HepG2 (cell line): ENCODE results near the gene CACNA1F. TPM values are rescaled to one million over a fixed set of nuclear protein-coding genes. Genes with fewer than 3 reads are reported as not detected.

Experiments used
- ATAC-seq: fragments of 200-7000 bp; cut with Tn5 transposase; 3 replicates; pipeline ENCODE4 v1.9.1; 2020; ENCODE audit warnings: mild to moderate bottlenecking, moderate library complexity
- BruUV-seq: library from RNA; stranded (reverse); fragments of 400-500 nt; replicated peaks from 2 replicates; lab custom pipeline; 2021; lab: Mats Ljungman, UMichigan
- CTCF ChIA-PET: fragments of 300-600 bp; formaldehyde crosslinking; extraction: SDS; loops from one replicate; lab custom pipeline; 2021; ENCODE audit warnings: low total read pairs, inconsistent platforms, low intra/inter-chr PET ratio; lab: Yijun Ruan, JAX
- POLR2A ChIA-PET: fragments of 350-600 bp; sonication (Branson Sonifier 250); formaldehyde crosslinking; loops from one replicate; lab custom pipeline; 2020; ENCODE audit warnings: antibody characterized with exemption, inconsistent platforms; lab: Yijun Ruan, JAX
- DNase-seq: peaks from one replicate; pipeline ENCODE4 v3.0.0-alpha.2; 2015; ENCODE audit warnings: low spot score
- FAIRE-seq: peaks from 3 replicates; lab custom pipeline; 2011; peaks lifted over from hg19 to GRCh38; lab: Jason Lieb, UNC
- H2AFZ ChIP-seq: one replicate; pipeline ENCODE4 v1.6.1; 2011; ENCODE audit warnings: low read length, inconsistent platforms
- H3K27ac ChIP-seq: fragments of 300-600 bp; 3 replicates; pipeline ENCODE4 v1.8.0; 2011; ENCODE audit warnings: mixed run types, mild to moderate bottlenecking, mixed read lengths, low read length, inconsistent platforms; ENCODE audit not compliant: insufficient read depth; ENCODE audit errors: extremely low read length
- H3K27me3 ChIP-seq, 2 experiments: fragments of 200-600 bp in 1 of 2; 2 replicates in 1 of 2; 3 replicates in 1 of 2; pipeline versions ENCODE4 v1.6.0 to v1.8.0; 2011; ENCODE audit warnings: low read length in 2 of 2, mild to moderate bottlenecking in 2 of 2, moderate library complexity in 2 of 2, inconsistent platforms in 1 of 2; ENCODE audit not compliant: insufficient read depth in 2 of 2, control insufficient read depth in 1 of 2
- H3K36me3 ChIP-seq, 2 experiments: fragments of 200-600 bp in 1 of 2; replicated peaks in 1 of 2; 2 replicates in 1 of 2; 3 replicates in 1 of 2; pipeline versions ENCODE4 v1.5.1 to v1.8.0; 2011; ENCODE audit warnings: low read length in 2 of 2, inconsistent platforms in 1 of 2; ENCODE audit not compliant: insufficient read depth in 2 of 2, control insufficient read depth in 1 of 2
- H3K4me1 ChIP-seq: 2 replicates; pipeline ENCODE4 v1.5.1; 2012; ENCODE audit warnings: low read length, inconsistent platforms; ENCODE audit not compliant: insufficient read depth
- H3K4me2 ChIP-seq: 2 replicates; pipeline ENCODE4 v1.6.0; 2011; ENCODE audit warnings: low read depth, low read length, inconsistent platforms
- H3K4me3 ChIP-seq, 3 experiments: fragments of 200-600 bp in 1 of 3; sonication (generic), shearing (Covaris generic) in 1 of 3; replicated peaks in 1 of 3; 2 replicates each; pipeline ENCODE4 v1.5.1; 2011 to 2016; ENCODE audit warnings: low read length in 3 of 3, inconsistent platforms in 2 of 3, low read depth in 2 of 3, mild to moderate bottlenecking in 2 of 3, control low read depth in 1 of 3, mixed read lengths in 1 of 3; ENCODE audit not compliant: insufficient read depth in 1 of 3
- H3K79me2 ChIP-seq: one replicate; pipeline ENCODE4 v1.6.1; 2011; ENCODE audit warnings: low read length, inconsistent platforms; ENCODE audit not compliant: insufficient read depth
- H3K9ac ChIP-seq: 2 replicates; pipeline ENCODE4 v1.6.0; 2011; ENCODE audit warnings: mild to moderate bottlenecking, low read depth, low read length, inconsistent platforms; ENCODE audit not compliant: insufficient read depth
- H3K9me3 ChIP-seq: 2 replicates; pipeline ENCODE4 v1.5.1; 2012; ENCODE audit warnings: mild to moderate bottlenecking, low read length
- H4K20me1 ChIP-seq: 2 replicates; pipeline ENCODE4 v1.6.0; 2011; ENCODE audit warnings: inconsistent platforms, mild to moderate bottlenecking, low read length, moderate library complexity; ENCODE audit not compliant: insufficient read depth
- BRF2 ChIP-seq: sonication (generic); formaldehyde crosslinking; IDR thresholded peaks from 2 replicates; pipeline ENCODE4 v1.8.1; 2022; ENCODE audit warnings: mild to moderate bottlenecking, missing genetic modification reagents
- CC2D1A ChIP-seq: sonication (generic); formaldehyde crosslinking; IDR thresholded peaks from 2 replicates; pipeline ENCODE4 v1.8.1; 2023; ENCODE audit warnings: mild to moderate bottlenecking, missing genetic modification reagents
- FOSL2 ChIP-seq: sonication (generic); formaldehyde crosslinking; IDR thresholded peaks from 2 replicates; pipeline ENCODE4 v1.4.0; 2020; ENCODE audit warnings: missing genetic modification reagents
- GMEB1 ChIP-seq: sonication (generic); formaldehyde crosslinking; IDR thresholded peaks from 2 replicates; pipeline ENCODE4 v1.5.1; 2020; ENCODE audit warnings: missing genetic modification reagents, mild to moderate bottlenecking, borderline replicate concordance
- NFE2L1 ChIP-seq: sonication (generic); formaldehyde crosslinking; IDR thresholded peaks from 2 replicates; pipeline ENCODE4 v1.4.0; 2020; ENCODE audit warnings: missing genetic modification reagents, mild to moderate bottlenecking, borderline replicate concordance
- SKIL ChIP-seq: sonication (generic); formaldehyde crosslinking; IDR thresholded peaks from 2 replicates; pipeline ENCODE4 v1.8.0; 2022; ENCODE audit warnings: missing genetic modification reagents, mild to moderate bottlenecking, moderate library complexity, borderline replicate concordance
- ZKSCAN5 ChIP-seq: sonication (generic); formaldehyde crosslinking; IDR thresholded peaks from 2 replicates; pipeline ENCODE4 v1.5.1; 2020; ENCODE audit warnings: mild to moderate bottlenecking, missing genetic modification reagents
- ZNF558 ChIP-seq: sonication (generic); formaldehyde crosslinking; IDR thresholded peaks from 2 replicates; pipeline ENCODE4 v1.9.0; 2022; ENCODE audit warnings: mild to moderate bottlenecking, missing genetic modification reagents, borderline replicate concordance
- ZNF75D ChIP-seq: sonication (generic); formaldehyde crosslinking; IDR thresholded peaks from 2 replicates; pipeline ENCODE4 v1.8.1; 2023; ENCODE audit warnings: missing genetic modification reagents, mild to moderate bottlenecking, borderline replicate concordance
- WGBS: methylation state at CpG from one replicate; pipeline ENCODE4 v1.1.6; 2017; ENCODE audit warnings: low lambda C conversion rate; 5-methylcytosine and 5-hydroxymethylcytosine counted together
- in situ Hi-C: cut with HindIII; loops from 2 replicates; pipeline ENCODE4 v1.10.0; 2017; ENCODE audit warnings: low pct_unique_long_range_greater_than_20kb; ENCODE audit not compliant: extremely low pct_ligation_motif_present
- intact Hi-C: fragments of 100-400 bp; cut with micrococcal nuclease; formaldehyde crosslinking; loops from one replicate; pipeline ENCODE4 v1.10.0; 2022; ENCODE audit not compliant: unreplicated experiment
- polyA plus RNA-seq, 8 experiments: library from polyadenylated mRNA; depleted of rRNA in 3 of 8; stranded (reverse) in 7 of 8; unstranded in 1 of 8; fragments of >200 nt; fragmentation: Illumina TruSeq in 4 of 8; extraction: Trizol in 4 of 8; gene quantifications; 2 replicates each; pipeline versions ENCODE4 v1.2.1 to v1.2.3, GENCODE V29; 2011 to 2016; ENCODE audit warnings: low read depth in 4 of 8, missing spikeins in 1 of 8, mixed read lengths in 1 of 8; ENCODE audit not compliant: insufficient read depth in 1 of 8
- total RNA-seq, 5 experiments: library from RNA; depleted of rRNA; stranded (reverse); fragments of >200 nt; fragmentation: Illumina TruSeq; extraction: Trizol; gene quantifications; 2 replicates each; pipeline ENCODE4 v1.2.3, GENCODE V29; 2016; ENCODE audit warnings: low read depth in 1 of 5

Gene CACNA1F
- total and polyA plus RNA-seq, 2 of the 13 experiments (the other 11 are each of a cell fraction or from before 2014, with no cell fraction given): 0.03 TPM; not detected in 1

- no peak for DNase-seq
- WGBS: 90% methylated on average over 34 of the region's 56 CpGs
- no peak overlapping the region for H2AFZ ChIP-seq
- FAIRE-seq: no peak
- ChIA-PET POLR2A (interaction anchor here (1.2 kb wide), 1 partner anchor 35 kb away, joined by 4 read pairs; no protein-coding TSS in a partner anchor), CTCF (no interaction called here)
- no peaks in the 10 kb centered on the region for H3K27me3 ChIP-seq
- no peak overlapping the region for H3K9ac ChIP-seq
- no peak overlapping the region for H3K27ac ChIP-seq
- no TSS peak for BruUV-seq
- no peak for ATAC-seq
- H3K36me3 ChIP-seq: no peaks in the 10 kb centered on the region
- in situ Hi-C loops: no loop called here
- peaks cover 23% of the 10 kb centered on the region; the same call in 1 of the 2 replicates for H3K4me1 ChIP-seq
- no peak for TF ChIP-seq ZNF558 (CRISPR knock-in tag)
- TF ChIP-seq ZKSCAN5: no peak
- no peak for TF ChIP-seq GMEB1 (CRISPR knock-in tag)
- no peak for TF ChIP-seq BRF2 (CRISPR knock-in tag)
- TF ChIP-seq ZNF75D (CRISPR knock-in tag): no peak
- no peak for TF ChIP-seq CC2D1A
- TF ChIP-seq SKIL (CRISPR knock-in tag): no peak
- TF ChIP-seq NFE2L1 (CRISPR knock-in tag): no peak
- TF ChIP-seq FOSL2: no peak
- H3K4me2 ChIP-seq: no peak overlapping the region
- intact Hi-C loops: no loop called here
- H3K9me3 ChIP-seq: no peaks in the 10 kb centered on the region
- H4K20me1 ChIP-seq: no peaks in the 10 kb centered on the region
- H3K4me3 ChIP-seq: no peak overlapping the region
- no peaks in the 10 kb centered on the region for H3K79me2 ChIP-seq
These were observed 881 bp upstream of the CACNA1F start for GRCh38 chrX:49233887-49234555.
